Activated CD8-positive, alpha-beta memory T cell treated with anti-CD3 and anti-CD28 coated beads for 24 hours (primary cell): ENCODE results near the gene ZNF511.
A peak's percentile ranks its signal among the peaks of the same experiment; 100 is the strongest.
"Not testable (repeated sequence)": the region's sequence is repeated elsewhere in the genome, so short reads cannot be mapped to it uniquely, and the experiment has no call there.

ENCODE experiments used
- DNase-seq: peaks from one replicate; pipeline ENCODE4 v3.0.0-alpha.2; 2020

ZNF511 gene

DNA sequence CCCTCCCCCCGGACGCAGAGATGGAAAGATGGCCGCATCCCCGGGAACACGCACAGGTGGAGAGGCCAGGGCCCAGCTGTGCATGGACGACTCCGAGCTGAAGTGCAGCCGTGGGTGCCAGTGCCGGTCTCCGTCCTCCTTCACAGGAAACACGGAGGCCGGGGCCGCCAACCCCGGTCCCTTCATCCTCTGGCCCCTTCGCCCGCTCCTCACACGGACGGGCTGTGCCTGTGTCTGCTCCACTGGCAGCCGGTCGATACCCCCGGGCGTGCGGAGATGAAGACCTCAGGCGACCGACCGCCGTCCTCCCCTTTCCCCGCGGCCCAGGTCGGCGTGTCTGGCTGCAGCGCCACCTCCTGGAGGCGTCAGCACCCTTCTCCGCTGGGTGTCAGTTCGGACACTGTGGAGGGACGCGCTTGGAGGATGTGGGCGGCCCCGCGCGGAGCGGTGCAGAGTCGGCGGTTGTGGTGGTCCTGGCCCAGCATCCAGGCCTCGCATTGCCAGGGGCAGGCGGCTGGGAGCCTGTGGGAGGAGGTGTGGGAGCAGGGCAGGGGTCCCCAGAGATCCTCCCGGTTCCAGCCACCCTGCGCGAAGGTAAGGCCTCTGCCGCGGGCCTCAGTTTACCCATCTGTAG, 9.9 kb downstream of the ZNF511 start:
- DNase-seq = peak; percentile 85

DNA sequence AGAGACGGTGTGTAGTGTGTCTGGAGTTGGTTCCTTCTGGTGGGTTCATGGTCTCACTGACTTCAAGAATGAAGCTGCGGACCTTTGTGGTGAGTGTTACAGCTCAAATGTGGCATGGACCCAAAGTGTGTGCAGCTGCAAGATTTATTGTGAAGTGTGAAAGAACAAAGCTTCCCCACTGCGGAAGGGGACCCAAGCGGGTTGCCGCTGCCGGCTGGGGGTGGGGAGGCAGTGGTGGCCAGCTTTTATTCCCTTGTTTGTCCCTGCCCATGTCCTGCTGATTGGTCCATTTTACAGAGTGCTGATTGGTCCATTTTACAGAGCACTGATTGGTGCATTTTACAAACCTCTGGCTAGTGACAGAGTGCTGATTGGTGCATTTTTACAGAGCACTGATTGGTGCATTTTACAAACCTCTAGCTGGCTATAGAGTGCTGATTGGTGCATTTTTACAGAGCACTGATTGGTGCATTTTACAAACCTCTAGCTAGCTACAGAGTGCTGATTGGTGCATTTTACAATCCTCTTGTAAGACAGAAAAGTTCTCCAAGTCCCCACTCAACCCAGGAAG, 12.2 kb downstream of the ZNF511 start:
- not testable (repeated sequence) for DNase-seq

DNA sequence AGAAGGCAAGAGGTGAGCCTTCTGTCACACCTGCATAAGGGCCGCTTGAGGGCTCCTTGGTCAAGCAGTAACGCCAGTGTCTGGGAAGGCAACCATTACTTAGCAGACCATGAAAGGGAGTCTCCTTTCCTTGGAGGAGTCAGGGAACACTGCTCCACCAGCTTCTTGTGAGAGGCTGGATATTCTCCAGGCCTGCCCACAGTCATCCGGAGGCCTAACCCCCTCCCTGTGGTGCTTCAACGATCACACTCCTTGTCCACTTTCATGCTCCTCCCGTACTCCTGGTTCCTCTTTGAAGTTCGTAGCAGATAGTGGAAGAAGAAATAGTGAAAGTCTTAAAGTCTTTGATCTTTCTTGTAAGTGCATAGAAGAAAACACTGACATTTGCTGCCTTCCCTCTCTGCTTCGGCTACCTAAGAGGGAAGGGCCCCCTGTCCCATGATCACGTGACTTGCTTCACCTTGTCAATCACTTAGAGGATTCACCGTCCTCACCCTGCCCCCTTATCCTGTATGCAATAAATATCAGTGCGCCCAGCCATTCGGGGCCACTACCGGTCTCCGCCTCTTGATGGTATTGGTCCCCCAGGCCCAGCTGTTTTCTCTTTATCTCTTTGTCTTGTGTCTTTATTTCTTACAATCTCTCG, 13.5 kb downstream of the ZNF511 start:
- not testable (repeated sequence) for DNase-seq

DNA sequence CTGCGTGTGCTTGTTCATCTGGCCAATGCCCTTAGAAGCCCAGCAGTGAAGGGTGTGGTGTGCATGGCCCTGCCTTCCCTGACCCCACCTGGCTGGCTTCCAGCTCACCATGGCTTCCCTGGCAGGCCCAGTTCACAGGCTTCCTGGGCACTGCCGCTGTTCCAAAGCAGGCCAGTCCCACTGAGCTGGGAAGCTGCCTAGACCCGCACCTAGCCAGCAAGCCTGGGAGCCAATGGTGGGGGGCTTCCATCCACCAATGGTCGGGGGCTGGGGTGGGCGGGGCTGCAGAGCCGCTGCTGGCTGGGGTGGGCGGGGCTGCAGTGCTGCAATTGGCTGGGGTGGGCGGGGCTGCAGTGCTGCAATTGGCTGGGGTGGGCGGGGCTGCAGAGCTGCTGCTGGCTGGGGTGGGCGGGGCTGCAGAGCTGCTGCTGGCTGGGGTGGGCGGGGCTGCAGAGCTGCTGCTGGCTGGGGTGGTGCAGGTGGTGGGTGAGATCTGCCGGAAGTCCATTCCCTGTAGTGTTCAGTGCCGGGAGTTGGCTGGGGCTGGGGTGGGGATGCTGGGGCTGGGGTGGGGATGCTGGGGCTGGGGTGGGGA, 15.6 kb downstream of the ZNF511 start:
- no peak for DNase-seq

DNA sequence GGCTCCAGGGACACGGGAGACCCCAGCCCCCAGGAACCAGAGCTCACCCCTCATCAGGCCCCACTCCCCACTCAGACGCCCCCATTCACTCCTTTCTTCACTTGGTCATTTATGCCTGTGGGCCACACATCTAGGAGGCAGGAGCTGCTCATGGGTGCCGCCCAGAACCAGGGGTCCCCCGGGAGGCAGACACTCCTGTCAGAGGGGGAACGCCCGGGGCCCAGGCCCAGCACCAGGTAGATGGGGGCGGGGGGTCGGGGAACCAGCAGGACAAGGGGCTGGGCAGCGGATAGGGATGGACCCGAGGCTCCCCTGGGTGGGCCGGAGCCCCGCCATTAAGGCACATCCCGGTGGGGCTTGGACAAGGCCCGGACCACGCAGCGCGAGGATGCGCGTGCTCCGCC, 16.1 kb downstream of the ZNF511 start:
- no peak for DNase-seq

DNA sequence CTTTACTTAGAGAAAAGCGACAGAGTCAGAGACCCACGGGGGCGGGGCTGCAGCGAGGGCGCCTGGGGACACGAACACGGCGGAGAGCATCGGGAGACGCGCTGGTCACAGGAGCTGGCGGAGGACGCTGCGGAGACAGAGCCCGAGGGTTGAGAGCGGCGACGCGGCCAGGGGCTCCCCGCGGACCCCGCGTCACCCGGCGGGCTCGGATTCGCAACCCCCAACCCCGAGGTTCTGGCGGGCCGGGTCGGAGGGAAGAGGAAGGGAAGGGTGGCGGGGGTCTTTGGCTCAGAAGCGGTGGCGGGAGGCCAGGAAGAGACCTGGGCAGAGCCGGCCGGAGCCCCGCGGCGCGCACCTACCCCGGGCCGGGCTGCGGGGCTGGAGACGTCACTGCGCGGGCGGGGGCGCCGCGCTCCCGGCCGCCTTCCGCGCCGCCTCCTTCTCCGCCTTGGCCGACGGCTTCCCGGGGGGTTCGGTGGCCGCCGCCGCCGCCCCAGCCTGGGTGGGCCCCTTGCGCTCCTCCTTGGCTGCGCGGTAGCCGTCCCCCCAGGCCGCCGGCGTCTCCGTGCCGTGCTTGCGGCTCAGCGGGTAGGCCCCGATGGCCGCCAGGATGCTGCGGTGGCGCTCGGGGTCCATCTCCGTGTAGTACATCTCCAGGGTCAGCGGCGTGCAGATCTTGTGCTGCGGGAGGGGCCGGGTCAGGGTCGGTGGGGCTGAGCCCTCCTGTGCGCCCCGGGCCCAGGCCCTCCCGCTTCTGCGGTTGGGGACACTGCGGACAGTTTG, 16.9 kb downstream of the ZNF511 start:
- DNase-seq = no peak

DNA sequence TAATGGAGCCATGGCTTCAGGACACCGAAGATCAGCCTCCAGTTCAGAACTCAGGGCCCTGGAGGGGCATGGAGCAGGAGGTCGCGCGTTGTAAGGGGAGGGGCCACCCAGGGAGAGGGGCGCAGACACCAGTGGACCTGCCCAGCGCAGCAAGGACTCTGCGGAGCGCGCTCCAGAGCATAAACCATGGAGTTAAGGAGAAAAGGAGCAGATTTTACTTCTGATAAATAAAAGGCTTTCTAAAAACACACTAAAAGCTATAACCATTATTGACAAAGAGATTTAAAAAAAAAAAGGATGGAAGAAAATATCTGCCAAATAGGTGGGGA, 17.5 kb downstream of the ZNF511 start:
- no peak for DNase-seq

DNA sequence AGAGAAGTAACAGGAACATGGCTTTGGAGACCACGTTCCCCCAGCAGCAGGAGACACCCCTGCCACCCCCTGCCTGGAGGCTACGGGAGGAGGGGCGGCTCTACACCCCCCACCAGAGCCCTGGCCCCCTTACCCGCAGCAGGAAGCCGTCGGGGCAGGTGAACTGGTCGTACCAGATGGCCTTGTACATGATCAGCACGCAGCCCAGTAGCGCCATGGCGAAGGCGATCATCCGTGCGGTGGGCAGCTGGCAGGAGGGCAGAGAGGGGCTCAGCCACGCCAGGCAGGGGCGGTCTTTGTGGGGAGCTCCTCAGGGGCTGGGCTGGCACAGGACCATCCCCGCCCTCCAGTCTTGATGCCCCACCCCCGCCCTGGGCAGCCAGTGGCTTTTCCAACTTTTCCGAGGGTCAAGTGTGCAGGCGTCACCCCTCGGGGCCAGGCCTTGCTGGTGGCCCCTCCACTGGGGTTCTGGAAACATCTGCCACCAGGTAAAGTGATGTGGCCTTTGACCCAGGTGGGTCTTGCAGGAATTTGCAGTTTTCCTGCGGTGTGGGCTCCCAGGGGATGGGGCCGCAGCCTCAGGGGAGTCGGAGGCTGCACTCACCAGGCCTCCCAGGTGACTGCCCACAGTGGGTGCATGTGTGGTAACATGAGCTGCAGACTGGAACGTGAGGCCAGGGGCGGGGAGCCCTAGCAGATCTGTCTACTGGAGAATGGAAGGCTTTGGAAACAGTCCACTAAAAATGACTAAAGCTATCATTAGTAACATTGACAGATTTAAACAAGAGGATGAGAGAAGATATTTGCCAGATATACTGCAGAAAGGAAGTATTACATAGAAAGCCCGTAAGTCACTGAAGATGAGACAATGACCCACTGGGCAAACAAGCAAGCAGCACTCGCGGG, 18.3 kb downstream of the ZNF511 start:
- DNase-seq = no peak

DNA sequence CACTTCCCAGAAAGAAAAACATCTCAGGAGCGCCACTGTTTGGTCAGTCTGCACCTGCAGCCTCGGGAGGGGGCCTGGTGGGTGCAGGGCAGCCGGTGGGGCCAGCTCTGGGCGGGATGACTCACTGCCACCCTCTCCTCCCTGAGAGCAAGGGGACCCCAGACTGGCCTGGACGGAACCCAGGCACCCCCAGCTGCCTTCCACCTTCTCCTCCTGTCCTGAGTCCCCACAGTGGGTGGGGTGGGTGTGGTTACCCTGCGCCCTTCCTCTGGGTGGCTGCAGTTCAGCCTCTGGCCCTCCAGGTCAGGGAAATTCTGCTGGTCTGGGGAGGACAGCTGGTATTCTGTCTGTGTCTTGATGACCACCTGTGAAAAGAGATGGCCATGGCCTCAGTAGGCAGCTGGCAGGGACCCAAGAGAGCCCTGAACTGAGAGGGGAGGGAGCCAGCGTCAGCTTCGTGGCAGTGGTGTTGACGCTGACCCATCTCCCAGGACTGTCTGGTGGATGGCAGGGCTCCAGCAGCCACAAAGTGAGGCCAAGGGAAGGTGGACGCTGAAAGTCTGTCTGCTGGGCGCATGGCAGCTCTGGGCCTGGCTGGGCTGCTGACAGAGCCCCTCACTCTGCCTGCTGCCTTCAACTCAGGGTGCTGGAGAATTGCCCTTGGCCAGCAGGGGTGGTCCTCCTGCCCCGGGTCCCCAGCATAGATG, 19.1 kb downstream of the ZNF511 start:
- no peak for DNase-seq

DNA sequence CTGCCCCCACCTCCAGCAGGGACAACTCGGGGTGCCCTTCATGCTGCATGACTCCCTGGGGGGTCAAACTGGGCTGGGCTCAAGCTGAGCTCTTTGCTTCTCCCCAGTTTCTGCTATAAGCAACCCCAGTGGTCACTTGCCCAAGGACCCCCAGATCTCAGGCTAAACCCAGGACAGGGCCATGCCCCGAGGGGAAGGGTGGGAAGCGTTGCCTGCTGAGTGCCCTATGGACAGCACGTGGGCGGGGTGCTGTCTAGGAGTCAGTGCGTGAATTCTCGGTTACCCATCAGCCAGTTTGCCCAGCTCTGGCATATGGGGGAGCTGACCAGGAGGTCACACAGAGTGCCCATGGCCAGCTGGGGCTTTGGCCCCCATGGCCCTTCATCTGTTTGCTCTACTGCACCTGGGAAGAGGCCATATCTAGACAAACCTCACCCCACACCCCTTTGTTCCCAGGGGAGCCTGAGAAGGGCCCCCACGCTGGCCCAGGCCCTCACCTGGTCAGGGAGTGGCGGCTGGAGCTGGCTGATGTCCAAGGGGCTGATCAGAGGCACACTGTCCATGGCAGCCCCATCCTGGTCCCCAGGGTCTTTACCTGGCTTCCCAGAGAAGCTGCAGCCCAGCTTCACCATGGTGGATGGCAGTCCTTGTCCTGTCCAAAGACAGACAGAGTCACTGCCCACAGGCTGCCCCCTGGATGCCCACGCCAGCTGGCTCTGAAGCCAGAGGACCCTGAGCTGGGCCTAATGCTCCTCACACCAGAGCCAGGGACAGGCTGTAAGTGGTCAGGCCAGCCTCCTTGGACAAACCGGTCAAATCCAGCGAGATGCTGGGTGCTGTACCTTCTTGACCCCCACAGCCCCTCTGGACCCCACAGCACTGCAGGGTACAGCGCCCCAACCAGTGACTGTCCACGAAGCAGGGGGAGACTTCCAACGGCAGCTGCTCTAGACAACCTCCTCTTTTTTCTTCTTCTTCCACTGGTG, 19.9 kb downstream of the ZNF511 start:
- peak; percentile 53 for DNase-seq

DNA sequence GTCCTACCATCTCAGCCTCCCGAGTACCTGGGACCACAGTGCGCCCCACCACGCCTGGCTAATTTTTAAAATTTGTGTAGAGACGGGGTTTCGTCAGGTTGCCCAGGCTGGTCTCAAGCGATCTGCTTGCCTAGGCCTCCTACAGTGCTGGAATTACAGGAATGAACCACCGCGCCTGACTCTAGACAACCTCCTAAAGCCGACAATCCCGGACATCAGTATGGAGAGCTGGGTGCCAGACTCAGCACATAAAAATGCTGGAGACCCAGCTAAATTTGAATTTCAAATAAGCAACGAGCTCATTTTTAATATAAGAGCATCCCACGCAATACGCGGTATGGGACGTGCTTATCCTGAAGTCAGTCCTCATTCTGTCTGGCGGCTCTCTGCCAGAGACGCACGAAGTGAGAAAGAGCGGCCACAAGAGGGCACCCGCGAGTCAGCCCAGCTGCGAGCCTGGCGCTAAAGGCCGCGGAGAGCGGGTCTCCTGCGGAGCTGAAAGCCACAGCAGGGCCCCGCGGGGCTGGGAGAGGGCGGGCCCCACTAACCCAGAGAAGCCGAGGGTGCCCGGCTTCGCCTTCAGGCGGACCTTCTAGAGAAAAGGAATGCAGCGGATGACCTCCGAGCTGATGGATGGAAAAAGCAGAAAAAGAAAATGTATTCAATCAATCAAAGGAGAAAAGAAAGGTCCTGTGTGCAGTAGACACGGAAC, 20.9 kb downstream of the ZNF511 start:
- peak; percentile 95 for DNase-seq

DNA sequence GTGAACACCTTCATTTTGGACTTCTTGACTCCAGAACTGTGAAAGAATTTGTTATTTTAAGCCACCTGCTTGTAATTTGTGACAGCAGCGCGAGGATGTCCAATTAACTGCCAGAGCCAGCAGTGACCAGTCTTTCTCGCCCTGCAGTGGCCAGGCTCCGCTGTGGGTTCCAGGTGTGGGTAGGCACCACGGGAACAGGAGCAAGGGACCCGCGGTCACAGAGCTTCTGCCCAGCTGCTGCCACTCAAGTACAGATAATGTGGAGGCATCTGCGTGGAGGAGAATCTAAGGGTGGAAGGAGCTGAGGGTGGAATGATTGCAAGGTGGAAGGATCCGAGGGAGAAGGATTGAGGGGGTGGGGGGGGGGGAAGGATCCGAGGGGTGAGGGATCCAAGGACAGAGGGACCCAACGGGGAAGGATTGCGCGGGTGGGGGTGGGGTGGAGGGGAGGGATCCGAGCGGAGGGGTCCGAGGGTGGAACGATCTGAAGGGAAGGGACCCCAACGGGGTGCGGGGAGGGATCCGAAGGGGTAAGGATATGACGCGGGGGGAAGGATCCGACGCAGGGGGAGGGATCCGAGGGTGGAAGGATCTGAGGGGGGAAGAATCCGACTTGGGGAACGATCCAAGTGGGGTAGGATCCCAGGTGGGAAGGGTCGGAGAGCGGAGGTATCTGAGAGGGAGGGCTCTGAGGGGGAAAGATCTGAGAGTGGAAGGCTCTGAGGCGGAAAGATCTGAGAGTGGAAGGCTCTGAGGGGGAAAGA, 24.4 kb downstream of the ZNF511 start:
- DNase-seq = no peak

DNA sequence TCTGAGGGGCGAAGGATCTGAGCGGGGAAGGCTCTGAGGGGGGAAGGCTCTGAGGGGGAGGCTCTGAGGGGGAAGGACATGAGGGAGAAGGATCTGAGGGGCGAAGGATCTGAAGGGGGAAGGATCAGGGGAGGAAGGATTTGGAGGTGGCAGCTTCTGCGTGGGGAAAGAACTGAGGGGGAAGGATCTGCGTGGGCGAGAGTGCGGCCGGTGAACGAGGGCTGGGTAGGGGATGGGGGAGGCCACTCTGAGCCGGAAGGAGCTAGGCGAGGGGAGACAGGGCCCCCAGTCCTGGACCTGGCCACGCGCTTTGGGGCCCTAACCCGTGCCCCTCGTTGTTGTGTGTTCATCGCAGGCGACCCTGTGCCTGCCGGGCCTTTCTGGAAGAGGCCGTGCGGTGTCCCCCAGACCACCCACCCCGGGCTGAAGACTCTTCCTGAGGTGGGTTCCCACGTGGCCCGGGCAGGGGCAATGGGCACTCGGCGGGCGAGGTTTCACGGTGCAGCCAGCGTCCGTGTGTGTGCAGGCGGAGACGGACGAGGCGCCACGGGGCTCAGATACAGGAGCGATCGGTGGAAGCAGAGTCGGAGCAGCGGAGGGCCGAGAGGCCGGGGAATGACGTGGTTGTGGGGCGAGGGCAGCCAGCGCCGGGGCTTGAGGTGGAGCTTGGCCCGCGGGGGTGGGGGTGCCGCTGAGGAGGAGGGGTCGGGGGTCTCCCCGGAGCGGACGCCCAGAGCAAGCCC, 26.0 kb downstream of the ZNF511 start:
- no peak for DNase-seq

DNA sequence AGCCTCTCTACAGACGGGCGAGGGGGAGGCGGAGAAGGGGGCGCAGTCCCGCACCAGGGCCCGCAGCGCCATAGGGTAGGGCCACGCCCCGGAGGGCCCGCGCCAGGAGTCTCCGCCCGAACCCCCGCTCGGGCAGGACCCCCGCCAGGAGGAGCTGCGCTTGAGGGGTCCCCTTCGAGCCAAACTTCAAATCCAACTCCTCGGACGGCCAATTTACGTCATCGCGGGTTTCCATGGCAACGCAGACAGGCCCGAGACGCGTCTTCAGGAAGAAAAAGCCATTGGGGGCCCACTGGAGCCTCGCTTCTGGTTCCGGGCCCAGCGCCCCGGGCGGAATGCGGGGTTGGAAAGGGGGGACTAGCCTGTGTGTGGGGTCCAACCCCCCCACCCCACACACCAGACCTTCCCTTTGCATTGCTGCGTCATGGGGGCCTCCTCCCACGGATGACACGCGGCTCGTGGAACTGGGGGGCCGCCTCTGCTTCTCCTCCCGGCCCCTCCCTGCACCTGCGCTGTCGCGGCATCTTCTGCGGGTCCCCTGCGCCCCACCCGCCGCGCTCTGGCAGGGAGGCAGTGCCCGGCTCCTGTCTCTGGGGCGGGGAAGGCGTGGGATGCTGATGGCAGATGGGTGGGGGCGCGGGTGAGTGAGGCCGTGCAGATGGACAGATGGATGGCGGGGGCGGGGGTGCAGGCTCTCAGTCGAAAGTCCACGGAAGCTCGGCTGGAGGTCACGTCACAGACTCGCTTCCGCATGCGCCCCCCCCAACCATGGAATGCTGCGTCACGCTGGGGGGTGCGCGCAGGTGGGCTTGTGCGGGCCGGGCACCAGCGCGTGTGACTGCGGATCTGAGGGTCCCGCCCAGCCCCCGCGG, 26.8 kb downstream of the ZNF511 start:
- DNase-seq = peak; percentile 87

DNA sequence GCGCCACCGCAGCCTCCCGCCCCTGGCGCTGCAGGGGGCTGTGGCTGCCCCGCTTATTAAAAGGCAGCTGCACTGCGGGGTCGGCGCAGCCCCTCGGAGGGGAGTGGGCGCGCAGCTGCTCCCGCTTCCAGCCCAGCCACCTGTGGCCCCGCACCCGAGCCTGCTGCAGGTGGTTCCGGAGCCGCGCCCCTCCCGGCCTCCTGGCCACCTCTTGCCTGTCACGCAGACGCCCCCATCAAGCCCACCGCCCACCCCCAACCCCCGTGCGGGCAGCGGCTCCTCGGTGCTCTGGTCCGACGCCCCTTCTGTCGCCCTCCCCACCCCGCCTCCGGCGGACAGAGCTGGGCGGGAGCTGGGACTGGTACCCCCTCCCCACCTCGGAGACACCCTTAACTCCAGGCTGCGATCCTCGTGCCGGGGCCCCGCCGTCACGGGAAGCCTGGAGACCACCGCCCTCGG, 27.4 kb downstream of the ZNF511 start:
- no peak for DNase-seq

DNA sequence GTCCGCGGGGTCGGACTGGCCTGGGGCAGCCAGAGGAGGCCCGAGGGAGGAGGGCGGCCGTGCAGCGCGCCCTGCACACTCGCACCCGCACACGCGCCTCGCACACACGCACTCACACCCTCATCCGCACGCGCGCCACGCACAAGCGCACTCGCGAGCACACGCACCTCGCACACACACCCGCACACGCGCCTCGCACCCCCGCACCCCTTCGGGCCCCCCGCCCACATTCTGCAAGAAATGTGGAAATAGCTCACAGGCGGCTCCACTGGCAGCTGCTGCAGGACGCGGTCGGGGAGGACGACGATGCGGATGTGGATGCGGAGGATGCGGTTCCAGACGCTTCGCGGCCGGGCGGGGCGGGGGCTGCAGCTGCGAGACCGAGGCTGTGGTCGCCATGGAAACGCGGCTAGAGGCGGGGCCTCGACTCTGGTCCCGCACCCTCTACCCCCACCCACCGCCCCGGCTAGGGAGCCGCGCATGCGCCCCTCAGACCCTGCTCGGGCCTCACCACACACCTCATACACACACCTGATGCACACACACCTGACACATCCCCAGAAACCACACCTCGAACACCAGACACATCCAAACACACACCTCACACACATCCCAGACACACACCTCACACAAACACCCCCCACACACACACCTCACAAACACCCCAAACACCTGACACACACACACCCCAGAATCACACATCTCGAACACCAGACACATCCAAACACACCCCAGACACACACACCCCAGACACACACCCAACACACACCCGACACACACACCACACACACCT, 28.1 kb downstream of the ZNF511 start, which contains the start of gene CALY:
Gene CALY, minus strand, starts transcription at position 320 of the 793 bp plus-strand sequence. CDS start 7,907 bp downstream, outside the sequence.
- DNase-seq = peak; percentile 80
